Femur (tissue), 1 donor: ENCODE measurements around the gene MARF1.
"Not testable (repeated sequence)": the region's sequence is repeated elsewhere in the genome, so short reads cannot be mapped to it uniquely, and the experiment has no call there.

Source experiments
- DNase-seq: peaks from one replicate; pipeline ENCODE4 v3.0.0-alpha.2; 2017

MARF1 gene

DNA sequence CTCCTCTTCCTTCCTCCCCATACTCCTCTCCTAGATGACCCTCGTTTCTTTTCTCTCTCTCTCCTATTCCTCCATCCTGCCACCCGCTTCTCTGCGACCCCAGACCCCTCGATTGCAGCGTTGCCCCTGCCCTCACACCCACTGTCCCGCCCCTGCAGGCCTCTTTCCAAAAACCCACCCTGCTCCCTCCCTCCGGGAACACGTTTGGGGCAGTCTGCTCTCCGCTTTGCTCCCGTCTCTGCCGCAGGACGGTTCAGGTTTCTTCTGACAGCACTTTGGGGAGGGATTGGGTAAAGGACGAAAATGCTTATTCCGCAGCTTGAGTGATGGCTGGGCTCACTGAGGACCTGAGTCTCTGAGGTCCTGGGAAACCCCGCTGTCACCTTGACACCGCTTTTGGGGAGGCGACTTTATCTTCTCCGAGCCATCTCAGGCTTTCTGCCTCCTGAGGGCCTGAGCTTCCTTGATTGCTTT lies 7.8 kb upstream of the MARF1 start:
- peak; percentile 72 for DNase-seq

DNA sequence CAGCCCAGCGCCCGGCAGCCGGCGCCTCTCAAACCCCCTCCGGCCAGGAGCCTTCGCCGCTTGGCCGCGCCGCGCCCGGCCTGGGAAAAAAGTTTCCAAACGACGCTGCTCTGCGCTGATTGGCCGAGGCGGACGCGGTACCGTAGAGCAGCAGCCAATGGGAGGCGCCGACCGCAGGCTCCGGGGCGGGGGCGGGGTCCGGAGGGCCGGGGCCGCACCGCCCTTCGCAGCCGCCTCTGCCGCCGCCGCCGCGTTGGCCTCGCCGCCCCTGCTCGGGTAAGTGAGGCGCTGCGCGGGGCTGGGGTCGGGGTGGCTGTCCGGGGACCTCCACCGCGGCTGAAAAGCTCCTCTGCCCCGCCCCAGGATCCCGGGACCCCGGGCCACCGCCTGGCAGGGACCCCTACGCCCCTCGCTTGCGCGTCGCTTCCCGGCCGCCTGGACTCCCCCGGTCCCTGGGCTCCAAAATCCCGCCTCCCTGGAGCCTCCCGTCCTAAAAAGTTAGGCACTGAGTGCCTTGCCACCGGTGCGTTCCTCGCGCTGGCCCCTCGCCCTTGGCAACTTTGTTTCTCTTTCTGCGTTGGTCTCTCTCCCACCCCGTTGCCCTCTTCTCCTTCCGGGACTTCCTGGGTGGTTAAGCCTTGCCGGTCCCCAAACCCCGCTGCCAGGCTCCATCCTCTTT lies 7.2 kb upstream of the MARF1 start, which contains the start of gene NDE1:
TSS of gene NDE1 (plus strand) at position 227 of the 679 bp plus-strand sequence. CDS start 14,534 bp downstream, outside the sequence.
- DNase-seq = peak; percentile 95

DNA sequence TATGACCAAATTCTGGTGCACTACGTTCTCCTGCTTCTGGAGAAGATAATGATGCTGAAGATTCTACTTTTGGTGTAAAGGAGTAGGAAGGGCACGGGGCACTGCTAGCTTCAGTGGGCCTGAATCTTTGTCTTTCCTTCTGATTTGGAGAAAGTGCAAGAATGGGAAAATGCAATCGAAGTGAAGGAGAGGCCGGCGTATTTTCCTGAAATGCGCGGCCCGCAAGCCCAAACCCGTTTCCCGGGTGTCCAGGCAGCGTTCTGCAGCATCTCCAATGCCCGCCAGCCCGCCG lies 6.7 kb upstream of the MARF1 start:
- no peak for DNase-seq

DNA sequence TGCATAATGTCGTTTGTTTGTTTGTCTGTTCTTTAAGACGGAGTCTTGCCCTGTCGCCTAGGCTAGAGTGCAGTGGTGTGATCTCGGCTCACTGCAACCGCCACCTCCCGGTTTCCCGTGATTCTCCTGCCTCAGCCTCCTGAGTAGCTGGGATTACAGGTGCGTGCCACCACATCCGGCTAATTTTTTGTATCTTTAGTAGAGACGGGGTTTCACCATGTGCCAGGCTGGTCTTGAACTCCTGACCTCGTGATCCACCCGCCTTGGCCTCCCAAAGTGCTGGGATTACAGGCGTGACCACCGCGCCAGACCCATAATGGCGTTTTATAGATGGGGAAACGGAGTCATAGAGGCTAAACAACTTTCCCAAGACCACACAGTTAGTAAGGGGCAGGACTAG lies 6.4 kb upstream of the MARF1 start:
- not testable (repeated sequence) for DNase-seq

DNA sequence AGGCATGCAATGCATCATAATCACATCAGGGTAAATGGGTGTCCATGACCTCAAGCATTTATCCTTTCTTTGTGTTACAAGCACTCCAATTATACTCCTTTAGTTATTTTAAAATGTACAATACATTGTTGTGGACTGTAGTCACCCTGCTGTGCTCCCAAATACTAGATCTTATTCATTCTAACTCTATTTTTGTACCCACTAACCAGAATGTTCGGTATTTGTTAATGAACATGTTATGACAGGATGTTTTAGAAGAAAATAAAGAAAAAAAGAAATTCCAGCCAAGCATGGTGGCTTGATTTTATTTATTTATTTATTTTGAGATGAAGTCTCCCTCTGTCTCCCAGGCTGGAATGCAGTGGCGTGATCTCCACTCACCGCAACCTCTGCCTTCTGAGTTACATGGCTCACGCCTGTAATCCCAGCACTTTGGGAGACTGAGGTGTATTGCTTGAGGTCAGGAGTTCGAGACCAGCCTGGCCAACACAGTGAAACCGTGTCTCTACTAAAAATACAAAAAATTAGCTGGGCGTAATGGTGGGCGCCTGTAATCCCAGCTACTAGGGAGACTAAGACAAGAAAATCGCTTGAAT lies 5.3 kb upstream of the MARF1 start:
- DNase-seq = no peak

DNA sequence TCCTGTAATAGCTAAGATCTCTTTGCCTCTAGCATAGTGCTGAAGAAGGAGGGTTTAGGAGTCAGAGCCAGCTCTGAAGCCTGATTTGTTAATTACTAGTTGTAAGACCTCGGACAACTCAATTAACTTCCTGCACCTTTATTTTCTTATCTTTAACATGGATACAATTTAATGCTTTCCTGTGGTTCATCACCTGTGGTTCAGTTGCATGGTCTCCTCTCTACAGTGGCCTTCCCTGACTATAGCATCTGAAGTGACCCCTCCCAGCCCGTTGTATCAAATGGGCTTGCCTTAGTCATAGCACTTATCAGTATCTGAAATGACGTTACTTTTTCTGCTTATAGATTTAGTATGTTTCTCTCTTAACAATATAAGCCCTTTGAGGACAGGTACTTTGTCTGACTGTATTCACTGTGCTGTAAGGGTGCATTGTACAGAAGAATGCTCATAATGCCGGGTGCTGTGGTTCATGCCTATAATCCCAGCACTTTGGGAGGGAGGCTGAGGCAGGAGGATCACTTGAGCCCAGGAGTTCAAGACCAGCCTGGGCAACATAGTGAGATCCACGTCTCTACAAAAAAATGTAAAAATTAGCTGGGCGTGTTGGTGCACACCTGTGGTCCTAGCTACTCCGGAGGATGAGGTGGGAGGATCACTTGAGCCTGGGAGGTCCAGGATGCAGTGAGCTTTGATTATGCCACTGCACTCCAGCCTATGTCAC lies 4.5 kb upstream of the MARF1 start:
- DNase-seq = no peak

DNA sequence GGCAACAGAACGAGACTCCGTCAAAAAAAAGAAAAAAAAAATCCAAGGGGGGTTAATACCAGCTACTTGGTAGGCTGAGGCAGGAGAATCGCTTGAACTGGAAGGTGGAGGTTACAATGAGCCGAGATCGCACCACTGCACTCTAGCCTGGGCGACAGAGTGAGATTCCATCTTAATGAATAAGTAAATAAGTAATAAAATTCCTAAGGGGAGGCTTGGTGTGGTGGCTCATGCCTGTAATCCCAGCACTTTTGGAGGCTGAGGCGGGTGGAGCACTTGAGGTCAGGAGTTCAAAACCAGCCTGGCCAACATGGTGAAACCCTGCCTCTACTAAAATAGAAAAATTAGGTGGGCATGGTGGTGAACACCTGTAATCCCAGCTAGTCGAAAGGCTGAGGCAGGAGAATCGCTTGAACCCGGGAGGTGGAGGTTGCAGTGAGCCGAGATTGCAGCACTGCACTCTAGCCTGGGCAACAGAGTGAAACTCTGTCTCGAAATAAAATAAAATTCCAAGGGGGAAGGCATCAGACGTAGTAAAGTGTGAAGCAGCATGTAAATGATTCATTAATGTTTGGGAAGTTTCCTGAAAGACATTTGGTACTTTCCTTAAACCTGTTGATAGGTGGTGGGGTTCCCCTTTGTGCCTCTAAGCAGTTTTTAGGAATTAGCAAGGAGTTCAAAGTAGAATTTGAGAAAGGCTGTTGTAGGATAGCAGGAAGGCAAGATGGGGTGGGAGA lies 3.8 kb upstream of the MARF1 start:
- not testable (repeated sequence) for DNase-seq

DNA sequence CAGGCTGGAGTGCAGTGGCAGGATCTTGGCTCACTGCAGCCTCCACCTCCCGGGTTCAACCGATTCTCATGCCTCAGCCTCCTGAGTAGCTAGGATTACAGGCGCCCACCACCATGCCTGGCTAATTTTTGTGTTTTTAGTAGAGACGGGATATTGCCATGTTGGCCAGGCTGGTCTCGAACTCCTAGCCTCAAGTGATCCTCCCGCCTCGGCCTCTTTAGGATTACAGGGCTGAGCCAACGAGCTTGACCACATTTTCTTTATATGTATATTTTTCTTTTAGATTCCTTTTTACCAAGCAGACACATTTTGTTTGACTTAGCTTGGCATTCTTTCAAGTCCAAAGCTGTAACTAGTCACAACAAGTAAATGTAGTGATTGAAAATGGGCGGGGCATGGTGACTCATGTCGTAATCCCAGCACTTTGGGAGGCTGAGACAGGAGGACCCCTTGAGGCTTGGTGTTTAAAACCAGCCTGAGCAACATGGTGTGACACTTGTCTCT lies 2.1 kb upstream of the MARF1 start:
- not testable (repeated sequence) for DNase-seq

DNA sequence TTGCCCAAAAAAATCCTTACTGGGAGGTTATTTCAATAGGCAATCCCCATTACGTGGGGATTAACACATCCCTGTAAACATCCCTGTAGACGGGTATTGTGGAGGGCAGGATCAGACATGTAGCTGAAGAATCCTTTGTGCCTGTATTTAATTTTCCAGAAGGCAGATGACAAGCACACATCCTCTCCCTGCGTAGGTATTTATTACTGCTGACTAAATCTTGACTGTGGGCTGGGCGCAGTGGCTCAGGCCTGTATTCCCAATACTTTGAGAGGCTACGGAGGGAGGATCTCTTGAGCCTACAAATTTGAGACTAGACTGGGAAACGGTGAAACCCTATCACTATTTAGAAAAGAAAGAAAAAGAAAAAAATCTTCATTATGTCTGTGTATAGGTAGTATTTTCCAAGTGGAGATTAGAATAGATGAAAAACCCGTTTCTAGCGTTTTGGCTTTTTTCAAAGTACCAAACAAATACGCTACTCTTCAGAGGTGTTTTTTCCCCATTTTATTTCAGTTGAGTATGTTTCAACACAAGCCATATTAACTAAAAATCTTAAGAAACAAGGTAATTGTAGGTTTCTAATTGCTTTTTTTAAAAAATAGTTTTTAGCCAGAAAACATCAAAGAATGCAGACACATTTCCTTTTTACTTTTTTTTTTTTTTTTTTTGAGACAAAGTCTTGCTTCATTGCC lies 1.5 kb upstream of the MARF1 start:
- DNase-seq = no peak

DNA sequence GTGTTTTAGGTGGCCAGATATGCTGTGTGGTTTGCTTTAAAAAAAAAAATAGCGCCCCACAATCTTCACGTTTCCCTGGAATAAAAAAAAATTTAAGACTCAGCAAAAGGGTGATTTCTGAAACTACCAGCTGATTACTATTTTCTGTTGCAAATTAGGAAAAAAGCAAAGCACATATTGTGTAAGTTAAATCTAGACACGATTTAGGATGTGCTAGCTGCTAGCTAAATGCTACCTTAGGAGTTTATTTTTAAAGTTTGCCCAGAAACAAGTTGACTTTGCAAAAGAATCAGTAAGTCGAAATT lies 944 bp upstream of the MARF1 start:
- DNase-seq = no peak

DNA sequence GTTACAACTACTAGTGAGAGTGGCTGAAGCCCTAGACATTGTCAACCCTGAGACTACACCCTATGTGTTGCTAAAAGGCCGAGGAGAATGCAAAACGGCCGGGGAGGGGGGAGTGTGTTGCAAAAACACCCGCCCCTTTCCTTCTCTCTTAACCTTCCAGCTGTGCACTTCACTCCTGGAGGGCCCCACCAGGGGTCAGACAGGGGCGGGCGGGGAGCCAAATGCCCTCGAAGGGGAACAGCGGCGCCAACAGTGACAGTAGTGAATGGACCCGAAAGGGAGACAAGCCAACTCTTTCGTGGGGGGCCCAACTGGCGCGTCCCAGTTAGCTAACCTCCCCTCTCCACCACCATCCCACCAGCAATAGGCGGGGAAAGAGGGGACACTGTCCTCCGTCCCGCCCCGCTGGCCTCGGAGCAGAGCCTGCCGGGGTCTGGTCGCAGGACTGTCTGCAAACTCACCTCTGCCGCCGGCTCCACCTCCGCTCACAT lies 352 bp downstream of the MARF1 start:
- DNase-seq = peak; percentile 83

DNA sequence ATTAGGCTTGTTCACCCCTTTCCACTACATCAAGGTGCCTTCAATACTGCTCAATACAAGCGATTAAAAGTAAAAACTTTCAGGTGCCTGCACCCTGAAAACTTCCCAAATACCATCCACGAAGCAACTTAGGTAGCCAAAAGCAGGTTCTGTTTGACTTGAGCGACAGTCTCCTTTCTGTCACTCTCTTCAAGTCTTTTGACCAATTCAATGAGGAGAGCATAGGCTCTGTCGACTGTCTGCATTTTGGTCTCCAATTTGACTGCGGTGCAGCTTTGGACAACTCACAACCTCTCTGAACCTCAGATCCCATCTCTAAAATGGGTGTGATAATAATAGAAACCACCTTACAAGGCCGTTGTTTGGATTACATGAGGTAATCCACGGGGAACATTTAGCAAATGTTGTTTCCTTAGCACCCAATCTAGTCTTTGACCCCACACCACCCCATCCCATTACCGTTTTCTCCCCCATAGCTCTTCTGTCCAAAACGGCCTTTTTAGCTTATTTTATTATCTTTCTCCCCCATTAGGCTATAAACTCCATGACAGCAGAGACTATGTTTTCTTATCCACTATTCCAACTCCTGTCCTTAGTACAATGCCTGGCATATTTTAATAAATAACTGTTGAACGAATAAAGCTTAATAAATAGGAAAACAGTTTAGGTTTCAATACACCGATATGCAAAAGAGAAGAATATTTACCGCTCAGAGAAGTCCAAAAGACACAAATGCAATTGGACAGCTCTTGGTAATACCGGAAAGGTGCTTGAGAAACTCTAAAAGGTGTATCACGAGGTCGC lies 999 bp downstream of the MARF1 start:
- no peak for DNase-seq

DNA sequence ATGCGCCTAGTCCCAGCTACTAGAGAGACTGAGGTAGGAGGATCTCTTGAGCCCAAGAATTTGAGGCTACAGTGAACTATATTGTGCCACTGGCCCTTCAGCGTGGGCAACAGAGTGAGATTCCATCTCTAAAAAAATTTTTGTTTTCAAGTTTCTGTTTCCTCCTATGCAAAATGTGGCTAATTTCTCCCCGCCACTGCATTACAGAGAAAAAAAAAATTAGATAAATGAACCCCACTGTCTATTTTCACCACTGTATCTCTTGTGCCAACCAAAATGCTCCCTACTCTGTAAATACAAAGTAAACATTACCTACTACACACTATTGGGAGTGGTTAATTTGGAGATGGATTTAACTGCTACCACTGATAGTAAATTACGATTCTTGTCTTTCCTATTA lies 2.0 kb downstream of the MARF1 start:
- no peak for DNase-seq

DNA sequence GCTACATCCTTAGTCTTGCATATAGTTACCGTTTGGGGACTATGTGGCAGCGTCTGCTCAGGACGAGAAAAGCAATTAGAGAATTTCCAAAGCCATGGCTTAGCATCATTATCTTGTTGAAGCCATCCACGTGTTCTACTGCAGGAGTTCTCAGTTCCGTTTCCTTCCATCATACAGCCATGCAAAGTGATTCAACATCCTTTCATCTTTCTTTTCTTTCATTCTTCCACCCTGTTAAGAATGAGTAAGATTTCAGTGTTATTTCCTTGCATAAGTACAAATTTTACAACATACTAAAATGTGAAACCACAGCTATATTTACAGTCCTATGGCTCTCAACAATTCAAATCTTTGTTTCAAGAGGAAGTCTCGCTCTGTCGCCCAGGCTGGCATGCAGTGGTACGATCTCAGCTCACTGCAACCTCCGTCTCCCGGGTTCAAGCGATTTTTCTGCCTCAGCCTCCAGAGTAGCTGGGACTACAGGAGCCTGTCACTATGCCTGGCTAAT lies 3.8 kb downstream of the MARF1 start:
- no peak for DNase-seq

DNA sequence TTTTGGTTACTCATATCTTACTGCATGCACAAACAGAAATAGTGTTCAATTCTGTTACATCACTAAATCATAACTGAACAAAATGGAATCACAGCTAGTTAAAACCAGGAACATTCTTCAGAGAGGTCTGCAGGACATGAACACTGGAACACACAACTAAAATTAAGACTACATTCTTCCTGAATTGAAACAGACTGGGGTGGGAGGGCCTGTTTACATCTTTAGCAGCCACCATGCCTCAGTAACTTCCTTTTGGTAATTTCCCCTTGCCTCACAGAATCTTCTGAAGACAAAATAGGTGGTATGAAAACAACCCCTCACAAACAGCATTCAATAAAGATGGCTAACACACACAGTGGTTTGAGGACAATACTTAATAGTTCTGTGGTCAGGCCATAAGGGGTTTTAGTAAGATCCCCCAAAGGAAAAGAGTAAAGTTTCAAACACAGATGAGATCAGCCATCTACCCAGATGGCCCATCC lies 6.5 kb downstream of the MARF1 start:
- DNase-seq = no peak

DNA sequence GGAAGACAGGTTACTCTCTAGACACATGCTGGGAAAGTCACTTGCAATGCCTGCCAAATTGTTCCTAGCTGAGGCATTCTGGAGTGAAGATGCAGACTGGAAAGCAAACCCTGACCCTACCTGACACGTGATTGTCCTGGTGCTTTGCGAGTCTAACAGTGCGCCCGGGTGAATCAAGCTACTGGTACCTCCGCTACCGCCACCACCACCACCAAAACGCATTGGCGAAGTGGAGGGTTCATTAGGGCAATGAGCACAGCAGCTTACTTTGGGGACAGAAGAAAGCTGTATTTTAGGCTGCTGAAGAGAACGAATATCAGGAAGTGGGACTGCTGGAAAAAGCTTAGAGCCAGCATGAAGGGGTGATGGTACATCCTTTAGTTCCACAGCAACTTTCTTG lies 7.0 kb downstream of the MARF1 start:
- DNase-seq = no peak

DNA sequence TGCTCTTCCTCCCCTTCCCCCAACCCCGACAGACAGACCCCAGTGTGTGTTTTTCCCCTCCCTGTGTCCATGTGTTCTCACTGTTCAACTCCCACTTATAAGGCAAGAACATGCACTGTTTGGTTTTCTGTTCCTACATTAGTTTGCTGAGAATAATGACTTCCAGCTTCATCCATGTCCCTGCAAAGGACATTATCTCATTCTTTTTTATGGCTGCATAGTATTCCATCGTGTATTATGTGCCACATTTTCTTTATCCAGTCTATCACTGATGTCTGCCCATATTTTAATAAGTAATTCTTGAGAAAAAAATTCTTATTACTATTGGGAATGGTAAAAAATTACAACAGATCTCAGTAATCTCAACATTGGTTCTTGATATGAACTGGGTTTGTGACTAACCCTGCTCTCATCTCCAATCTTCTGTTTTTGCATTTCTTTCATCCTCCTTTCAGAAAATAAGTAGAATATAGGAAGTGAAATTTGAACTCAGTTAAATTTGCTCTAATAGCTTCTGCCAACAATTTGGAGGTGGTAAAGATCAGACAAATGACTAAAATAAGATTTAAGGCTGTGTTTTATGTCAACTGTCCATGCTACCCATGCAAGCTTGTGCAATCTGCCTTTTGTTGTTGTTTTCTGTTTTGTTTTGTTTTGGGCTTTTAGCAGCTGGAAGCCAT lies 11.1 kb downstream of the MARF1 start:
- DNase-seq = no peak

DNA sequence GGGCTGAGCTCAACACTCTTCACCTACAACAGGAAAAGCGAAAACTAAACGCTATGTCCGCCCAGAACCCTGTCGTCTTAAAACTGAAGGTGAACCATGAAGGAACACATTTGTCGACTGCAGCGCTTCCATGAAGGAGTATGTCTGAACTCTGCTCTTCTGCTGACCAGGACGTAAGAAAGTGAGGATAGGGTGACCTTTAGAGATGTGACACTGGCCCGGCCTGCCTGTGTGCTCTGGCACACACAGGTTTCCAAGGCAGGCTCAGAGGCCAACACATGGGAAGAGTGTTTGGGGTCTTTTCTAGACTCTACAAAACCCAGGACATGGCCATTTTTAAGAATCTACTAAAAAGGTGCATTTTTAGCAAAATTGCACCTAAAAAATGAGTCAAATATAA lies 21.1 kb downstream of the MARF1 start:
- DNase-seq = no peak

DNA sequence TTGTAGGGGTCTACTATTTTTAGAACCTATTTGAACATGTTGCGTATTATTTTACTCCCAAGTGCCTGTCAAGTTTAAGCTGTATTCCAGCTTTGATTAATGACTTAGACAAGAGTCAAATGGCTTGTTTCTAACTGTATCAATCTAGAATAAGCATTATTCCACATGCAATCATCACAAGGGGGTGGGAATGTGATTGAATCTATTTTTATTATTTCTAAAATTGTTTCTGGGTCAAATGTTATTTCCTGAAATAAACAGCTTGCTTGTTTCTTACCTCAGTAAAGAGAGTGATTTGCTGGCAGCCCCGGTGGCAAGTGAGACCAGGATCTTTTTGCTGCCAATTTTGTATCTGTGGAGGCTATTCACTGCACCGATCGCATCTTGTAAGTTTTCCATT lies 21.5 kb downstream of the MARF1 start:
- no peak for DNase-seq

DNA sequence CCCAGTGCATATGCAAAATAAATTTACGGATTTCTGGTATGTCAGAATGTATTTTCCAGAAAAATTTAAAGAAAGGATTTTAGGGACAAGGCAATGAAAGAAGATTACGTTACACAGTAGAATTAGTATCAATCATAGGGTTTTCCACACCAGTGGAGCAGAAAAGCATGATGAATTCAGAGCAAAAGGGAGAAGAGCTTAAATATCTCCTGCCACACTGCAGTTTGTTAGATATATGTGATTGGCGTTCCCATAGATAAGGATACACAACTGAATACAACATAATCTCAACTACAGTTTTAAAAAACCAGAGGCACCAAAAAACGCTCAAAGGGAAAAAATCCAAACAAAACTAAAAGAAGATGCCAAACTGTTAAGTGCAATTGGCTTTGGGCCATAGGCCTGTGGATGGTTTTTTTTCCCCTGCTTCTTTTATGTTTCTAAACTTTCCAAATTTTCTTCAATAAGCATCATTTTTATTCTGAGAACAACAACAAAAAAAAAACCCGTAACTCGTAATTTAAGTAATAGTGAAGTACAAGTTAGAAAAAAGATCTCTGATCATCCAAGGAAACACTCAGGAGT lies 22.3 kb downstream of the MARF1 start:
- no peak for DNase-seq
